ENCODE measurements around the gene TJAP1.

DNA sequence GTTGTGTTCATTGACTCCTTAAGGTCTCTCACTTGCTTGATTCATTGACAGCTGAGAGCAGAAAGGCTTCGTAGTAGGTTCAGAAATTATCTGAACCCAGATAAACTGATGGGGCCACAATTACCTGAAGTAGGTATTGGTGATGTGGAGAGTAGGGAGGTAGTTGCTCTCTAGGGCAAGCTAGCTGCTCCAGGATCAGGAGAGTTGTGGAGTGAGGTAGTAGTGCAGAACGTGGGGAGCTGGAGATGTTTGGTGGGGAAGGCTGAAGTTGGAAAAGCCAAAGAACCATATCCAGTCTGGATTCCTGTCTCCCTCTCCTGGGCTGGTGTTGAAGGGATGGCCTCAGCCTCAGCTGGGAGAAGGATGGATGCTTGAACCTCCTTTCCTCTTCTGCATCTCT, 15.9 kb downstream of the TJAP1 start:
- TF ChIP-seq, protein P1, sequence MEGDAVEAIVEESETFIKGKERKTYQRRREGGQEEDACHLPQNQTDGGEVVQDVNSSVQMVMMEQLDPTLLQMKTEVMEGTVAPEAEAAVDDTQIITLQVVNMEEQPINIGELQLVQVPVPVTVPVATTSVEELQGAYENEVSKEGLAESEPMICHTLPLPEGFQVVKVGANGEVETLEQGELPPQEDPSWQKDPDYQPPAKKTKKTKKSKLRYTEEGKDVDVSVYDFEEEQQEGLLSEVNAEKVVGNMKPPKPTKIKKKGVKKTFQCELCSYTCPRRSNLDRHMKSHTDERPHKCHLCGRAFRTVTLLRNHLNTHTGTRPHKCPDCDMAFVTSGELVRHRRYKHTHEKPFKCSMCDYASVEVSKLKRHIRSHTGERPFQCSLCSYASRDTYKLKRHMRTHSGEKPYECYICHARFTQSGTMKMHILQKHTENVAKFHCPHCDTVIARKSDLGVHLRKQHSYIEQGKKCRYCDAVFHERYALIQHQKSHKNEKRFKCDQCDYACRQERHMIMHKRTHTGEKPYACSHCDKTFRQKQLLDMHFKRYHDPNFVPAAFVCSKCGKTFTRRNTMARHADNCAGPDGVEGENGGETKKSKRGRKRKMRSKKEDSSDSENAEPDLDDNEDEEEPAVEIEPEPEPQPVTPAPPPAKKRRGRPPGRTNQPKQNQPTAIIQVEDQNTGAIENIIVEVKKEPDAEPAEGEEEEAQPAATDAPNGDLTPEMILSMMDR (IDR thresholded peaks at IDR 0.05; ENCODE audit: insufficient read depth, low read length): no peak
- TF ChIP-seq SPI1 (IDR thresholded peaks at IDR 0.05; ENCODE audit: borderline replicate concordance, low read depth) (no peak), POLR2AphosphoS5 (IDR thresholded peaks at IDR 0.05; ENCODE audit: low read depth) (no peak)

Data from HL-60 (cell line).